ENCODE results near the gene SLC25A25.
"Not testable (repeated sequence)": the region's sequence is repeated elsewhere in the genome, so short reads cannot be mapped to it uniquely, and the experiment has no call there.

Gene SLC25A25

DNA sequence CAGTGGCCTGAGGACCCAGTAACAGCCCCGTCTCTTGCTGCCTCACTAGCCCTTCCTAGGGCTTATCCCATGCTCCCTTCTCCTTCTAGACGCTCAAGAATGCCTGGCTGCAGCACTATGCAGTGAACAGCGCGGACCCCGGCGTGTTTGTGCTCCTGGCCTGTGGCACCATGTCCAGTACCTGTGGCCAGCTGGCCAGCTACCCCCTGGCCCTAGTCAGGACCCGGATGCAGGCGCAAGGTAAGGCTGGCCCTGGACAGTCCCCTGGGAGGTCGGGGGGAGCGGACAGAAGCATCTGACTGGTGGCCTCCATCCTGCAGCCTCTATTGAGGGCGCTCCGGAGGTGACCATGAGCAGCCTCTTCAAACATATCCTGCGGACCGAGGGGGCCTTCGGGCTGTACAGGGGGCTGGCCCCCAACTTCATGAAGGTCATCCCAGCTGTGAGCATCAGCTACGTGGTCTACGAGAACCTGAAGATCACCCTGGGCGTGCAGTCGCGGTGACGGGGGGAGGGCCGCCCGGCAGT is 39.0 kb downstream of the SLC25A25 start:
- FAIRE-seq (no peak), DNase-seq (ENCODE audit: extremely low spot score, insufficient read length, low read depth) (no peak)

DNA sequence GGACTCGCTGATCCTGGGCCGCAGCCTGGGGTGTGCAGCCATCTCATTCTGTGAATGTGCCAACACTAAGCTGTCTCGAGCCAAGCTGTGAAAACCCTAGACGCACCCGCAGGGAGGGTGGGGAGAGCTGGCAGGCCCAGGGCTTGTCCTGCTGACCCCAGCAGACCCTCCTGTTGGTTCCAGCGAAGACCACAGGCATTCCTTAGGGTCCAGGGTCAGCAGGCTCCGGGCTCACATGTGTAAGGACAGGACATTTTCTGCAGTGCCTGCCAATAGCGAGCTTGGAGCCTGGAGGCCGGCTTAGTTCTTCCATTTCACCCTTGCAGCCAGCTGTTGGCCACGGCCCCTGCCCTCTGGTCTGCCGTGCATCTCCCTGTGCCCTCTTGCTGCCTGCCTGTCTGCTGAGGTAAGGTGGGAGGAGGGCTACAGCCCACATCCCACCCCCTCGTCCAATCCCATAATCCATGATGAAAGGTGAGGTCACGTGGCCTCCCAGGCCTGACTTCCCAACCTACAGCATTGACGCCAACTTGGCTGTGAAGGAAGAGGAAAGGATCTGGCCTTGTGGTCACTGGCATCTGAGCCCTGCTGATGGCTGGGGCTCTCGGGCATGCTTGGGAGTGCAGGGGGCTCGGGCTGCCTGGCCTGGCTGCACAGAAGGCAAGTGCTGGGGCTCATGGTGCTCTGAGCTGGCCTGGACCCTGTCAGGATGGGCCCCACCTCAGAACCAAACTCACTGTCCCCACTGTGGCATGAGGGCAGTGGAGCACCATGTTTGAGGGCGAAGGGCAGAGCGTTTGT is 39.6 kb downstream of the SLC25A25 start:
- FAIRE-seq, result no peak

DNA sequence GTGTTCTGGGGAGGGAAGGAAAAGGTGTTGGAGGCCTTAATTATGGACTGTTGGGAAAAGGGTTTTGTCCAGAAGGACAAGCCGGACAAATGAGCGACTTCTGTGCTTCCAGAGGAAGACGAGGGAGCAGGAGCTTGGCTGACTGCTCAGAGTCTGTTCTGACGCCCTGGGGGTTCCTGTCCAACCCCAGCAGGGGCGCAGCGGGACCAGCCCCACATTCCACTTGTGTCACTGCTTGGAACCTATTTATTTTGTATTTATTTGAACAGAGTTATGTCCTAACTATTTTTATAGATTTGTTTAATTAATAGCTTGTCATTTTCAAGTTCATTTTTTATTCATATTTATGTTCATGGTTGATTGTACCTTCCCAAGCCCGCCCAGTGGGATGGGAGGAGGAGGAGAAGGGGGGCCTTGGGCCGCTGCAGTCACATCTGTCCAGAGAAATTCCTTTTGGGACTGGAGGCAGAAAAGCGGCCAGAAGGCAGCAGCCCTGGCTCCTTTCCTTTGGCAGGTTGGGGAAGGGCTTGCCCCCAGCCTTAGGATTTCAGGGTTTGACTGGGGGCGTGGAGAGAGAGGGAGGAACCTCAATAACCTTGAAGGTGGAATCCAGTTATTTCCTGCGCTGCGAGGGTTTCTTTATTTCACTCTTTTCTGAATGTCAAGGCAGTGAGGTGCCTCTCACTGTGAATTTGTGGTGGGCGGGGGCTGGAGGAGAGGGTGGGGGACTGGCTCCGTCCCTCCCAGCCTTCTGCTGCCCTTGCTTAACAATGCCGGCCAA is 40.4 kb downstream of the SLC25A25 start:
- FAIRE-seq (no peak), DNase-seq (ENCODE audit: extremely low spot score, insufficient read length, low read depth) (no peak)

More for the DNA sequence above, 39.6 kb downstream of the SLC25A25 start:
- DNase-seq (ENCODE audit: extremely low spot score, insufficient read length, low read depth), result no peak

DNA sequence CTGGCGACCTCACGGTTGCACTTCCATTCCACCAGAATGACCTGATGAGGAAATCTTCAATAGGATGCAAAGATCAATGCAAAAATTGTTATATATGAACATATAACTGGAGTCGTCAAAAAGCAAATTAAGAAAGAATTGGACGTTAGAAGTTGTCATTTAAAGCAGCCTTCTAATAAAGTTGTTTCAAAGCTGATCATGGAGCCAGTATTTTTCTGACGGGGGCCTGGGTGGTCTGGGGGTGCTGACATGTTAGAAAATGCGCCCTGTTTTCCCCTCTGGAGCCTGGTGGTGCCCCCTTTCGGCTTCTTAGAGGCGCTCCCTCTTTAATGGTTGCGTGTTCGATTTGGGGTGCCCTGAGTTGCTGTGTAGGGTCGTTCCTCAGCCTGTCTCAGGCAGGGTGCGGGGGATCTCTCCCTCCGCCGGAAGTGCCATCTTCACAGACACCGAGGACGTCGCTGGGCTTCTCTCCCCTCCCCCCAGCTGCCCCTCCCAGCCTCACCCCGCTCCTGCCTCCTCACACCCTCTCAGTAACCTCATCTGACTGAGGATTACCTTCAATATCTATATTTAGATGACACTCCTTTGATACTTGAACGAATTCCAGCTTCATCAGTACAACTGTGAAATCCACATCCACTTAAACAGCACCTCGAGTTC is 41.1 kb downstream of the SLC25A25 start:
- FAIRE-seq, result no peak

DNA sequence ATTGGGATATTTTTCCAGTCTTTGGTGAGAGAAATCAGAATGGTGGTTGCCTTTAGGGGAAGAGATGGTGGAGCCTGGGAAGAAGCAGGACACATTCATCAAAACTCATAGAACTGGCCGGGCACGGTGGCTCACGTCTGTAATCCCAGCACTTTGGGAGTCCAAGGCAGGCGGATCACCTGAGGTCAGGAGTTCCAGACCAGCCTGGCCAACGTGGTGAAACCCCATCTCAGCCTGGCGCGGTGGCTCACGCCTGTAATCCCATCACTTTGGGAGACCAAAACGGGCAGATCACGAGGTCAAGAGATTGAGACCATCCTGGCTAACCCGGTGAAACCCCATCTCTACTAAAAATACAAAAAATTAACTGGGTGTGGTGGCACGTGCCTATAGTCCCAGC is 43.7 kb downstream of the SLC25A25 start:
- DNase-seq (ENCODE audit: extremely low spot score, insufficient read length, low read depth); FAIRE-seq: not testable (repeated sequence)

More for the DNA sequence above, 41.1 kb downstream of the SLC25A25 start:
- no peak for DNase-seq (ENCODE audit: extremely low spot score, insufficient read length, low read depth)

DNA sequence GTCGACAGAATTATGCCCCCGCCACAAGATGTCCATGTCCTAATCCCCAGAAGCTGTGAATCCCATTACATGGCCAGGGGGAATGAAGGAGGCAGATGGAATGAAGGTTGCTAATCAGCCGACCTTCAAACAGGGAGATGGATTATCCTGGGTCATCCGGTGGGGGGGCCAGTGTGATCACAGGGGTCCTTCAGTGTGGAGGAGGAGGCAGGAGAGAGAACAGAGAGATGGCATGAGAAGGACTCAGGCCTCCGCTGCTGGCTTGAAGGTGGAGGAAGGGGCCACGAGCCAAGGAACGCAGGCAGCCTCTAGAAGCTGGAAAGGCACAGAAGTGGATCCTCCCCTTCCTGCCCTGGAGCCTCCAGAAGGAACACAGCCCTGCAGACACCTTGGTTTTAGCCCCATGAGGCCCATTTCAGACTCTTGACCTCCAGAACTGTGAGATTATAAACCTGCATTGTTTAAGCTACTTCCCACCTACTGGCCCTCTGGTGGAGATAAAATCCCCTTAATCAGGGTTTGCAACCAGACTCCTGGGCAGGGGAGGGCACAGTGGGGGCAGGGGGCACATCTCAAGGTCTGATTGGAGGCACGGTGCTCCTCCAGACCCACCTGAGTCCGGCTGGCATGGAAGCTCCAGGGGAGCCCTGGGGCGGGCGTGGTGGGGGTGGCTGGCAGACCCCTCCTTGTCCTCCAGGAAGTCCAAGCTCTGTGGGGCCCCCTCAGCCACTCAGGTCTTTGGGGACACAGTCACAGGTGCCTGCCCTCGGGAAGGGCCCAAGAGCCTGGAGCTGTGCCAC is 45.7 kb downstream of the SLC25A25 start:
- DNase-seq (ENCODE audit: extremely low spot score, insufficient read length, low read depth), result no peak
- FAIRE-seq, result no peak

DNA sequence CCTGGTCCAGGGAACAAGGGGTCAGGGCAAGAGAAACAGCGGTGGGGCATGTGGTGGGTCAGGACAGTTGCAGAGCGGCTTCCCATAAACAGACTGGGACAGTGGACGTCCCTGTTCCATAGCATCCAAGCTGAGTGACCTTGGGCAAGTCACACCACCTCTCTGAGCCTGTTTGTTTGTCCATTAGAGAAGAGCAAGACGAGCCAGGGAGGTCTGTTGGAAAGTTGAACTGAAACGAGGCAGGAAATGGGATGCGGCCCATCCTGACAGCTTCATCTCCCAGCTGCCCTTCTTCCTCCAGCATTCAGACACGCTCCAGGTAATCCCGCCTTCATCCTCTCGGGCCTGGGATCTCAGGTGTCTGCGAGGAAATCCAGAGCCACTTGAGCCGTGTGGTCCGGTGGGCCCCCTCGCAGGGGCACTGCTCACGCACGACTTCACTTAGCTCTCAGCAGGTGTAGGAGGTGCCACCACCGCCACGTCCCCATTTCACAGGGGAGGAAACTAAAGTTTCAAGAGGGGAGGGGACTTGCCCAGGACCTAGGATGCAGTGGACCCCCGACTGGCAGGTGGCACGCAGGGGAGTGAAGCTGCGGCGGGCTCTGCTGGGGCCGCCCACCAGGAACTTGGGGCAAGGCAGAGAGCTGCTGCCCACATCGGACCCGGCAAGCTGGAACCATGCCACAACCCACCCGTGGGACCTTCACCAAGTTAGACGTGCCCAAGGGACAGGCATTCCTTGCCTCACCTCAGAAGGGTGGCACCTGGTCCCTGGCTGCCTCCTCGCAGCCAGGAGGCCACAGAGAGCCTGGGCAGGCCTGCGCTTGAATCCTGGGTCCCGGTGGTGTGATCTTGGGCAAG is 46.5 kb downstream of the SLC25A25 start:
- FAIRE-seq (no peak), DNase-seq (ENCODE audit: extremely low spot score, insufficient read length, low read depth) (no peak)

DNA sequence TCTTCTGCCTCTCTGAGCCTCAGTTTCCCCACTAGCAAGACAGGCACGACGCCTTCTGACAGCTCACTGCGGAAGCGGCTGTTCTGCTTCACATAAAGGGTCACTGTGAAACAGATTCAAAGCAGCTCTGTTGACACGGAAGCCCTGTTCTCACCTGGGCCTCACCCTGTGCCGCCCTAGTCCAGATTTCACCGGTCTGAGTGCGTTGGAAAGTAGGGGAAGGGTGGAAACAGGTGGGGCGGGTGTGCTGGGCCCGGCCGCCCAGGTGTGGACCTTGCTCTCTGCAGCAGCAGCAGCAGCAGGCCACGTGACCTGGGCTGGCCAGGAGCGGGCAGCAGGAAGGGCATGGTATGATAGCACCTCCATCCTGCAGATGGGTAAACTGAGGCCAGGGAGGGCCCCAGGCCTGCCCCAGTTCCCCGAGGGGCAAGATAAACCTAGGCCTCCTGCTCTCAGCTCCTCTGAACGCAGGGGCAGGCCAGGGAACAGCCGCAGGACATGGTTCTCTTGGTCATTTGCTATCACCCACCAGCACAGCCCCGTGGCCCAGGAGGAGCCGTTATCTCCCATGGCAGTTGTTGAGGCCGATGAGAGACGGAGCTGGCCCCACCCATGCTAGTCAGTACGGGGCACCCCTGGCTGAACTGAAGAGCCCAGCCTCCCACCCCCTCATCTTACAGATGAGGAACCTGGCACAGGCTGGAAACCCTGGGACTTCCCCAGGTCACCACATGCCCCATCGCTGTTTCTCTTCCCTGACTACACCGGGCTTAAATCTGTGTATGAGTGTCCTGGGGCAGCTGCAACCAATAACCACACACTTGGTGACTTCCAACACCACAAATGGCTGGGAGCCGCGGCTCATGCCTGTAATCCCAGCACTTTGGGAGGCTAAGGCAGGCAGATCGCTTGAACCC is 47.4 kb downstream of the SLC25A25 start:
- FAIRE-seq, result peak; percentile 42
- DNase-seq (ENCODE audit: extremely low spot score, insufficient read length, low read depth), result peak; percentile 32

DNA sequence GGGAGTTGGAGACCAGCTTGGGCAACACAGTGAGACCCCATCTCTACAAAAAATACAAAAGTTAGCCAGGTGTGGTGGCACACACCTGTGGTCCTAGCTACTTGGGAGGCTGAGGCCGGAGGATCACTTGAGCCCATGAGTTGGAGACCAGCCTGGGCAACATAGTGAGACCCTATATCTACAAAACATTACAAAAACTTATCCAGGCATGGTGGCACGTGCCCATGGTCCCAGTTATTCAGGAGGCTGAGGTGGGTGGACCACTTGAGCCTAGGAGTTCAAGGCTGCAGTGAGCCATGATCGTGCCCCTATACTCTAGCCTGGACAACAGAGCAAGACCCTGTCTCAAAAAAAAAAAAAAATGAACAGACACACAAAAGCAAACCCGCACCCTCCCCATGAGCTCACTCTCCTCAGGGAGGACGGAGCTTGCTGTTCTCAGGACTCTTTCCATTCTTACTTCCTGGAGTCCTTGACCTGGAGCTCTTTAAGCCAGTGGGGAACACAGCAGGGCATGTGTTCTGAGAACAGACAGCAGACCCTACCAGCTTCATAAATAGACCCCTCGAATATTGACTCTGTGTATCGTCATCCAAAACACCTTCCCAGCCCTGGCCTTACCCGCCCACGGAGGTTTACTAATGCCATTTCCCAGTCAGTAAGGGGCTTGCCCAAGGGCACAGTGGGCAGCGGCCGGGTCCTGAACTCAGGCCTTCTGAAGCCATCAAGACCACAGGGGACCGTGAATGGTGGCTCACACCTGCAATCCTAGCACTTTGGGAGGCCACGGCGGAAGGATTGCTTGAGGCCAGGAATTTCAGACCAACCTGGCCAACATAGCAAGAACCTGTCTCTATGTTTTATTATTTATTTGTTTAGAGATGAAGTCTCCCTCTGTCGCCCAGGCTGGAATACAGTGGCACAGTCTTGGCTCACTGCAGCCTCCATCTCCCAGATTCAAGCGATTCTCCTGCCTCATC is 48.4 kb downstream of the SLC25A25 start:
- DNase-seq (ENCODE audit: extremely low spot score, insufficient read length, low read depth) (no peak), FAIRE-seq (no peak)

DNA sequence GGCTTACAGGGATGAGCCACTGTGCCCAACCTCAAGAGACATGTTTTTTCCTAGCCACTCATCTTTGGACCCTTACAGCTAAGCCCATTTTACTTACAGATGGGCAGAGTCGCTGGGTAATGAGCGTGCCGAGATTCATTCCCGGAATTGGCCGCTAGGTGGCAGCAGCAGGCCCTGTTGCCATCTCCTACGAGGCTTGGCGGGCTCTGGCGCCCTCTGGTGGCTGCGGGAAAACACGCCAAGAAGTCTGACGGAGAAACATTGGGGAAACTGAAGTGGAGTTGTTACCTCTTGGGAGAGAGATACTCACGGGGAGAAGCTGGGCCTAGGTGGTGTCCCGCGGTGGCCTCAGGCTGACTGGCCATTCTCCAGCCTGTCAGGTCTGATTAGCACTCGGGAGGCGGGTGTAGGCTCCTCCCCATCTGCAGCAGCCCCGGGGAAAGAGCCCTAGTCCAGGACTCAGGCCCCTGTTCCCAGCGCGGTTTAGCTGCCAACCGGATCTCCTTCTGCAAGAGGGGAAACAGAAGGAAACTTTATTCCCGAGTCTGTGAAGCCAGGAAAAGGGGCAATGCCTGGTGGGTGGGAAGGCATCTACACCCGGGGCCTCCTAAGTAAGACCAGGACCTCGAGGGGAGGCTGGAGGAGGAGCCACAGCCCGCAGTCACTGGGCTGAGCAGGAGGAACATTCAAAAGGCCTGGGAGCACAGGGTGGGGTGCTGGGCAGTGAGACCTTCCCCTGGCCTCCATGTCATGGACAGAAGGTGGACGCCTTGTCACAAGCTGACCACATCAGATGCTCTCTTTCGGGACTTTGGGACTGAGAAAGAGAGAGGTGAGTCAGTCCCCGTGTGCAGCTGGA is 49.8 kb downstream of the SLC25A25 start:
- FAIRE-seq, result peak; percentile 97
- DNase-seq (ENCODE audit: extremely low spot score, insufficient read length, low read depth), result peak; percentile 88

DNA sequence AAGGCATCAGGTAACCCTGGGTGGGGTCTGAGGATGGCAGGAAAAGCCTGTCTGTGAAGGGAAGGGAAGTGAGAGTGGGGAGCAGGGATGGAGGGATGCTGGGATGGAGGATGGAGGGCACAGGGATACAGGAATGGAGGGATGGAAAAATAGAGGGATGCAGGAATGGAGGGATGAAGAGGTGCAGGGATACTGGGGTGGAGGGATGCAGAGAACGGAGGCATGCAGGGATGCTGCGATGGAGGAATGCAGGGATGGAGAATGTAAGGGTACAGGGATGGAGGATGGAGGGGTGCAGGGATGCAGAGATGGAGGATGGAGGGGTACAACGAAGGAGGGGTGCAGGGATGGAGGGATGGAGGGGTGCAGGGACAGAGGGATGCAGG is 50.4 kb downstream of the SLC25A25 start:
- FAIRE-seq (no peak), DNase-seq (ENCODE audit: extremely low spot score, insufficient read length, low read depth) (no peak)

DNA sequence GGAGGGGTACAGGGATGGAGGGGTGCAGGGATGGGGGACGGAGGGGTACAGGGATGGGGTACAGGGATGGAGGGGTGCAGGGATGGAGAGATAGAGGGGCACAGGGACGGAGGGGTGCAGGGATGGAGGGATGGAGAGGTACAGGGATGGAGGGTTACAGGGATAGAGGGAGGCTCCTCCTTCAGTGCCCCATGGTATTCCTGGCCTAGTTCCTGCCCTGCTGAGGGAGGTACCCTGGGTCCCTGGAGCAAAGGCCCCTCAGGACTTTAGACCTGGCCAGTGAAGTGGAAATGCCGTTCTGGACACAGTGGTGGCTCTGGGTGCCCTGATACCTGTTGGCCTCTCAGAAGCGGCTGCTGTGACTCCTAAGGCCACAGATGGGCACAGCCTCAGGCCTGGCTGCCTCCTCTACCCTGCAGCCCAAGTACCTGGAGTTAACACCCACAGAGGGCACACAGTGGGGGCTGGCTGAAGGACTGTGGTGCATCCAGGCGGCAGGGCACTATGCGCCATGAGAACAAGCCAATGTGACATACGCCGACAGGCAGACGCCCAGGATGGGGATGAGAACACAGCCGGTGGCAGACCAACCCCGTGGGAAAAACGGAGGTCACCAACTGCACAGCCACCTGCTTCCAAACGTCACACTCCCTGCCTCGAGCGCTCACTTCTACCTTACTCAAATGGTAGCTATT is 51.1 kb downstream of the SLC25A25 start:
- FAIRE-seq (no peak), DNase-seq (ENCODE audit: extremely low spot score, insufficient read length, low read depth) (no peak)

DNA sequence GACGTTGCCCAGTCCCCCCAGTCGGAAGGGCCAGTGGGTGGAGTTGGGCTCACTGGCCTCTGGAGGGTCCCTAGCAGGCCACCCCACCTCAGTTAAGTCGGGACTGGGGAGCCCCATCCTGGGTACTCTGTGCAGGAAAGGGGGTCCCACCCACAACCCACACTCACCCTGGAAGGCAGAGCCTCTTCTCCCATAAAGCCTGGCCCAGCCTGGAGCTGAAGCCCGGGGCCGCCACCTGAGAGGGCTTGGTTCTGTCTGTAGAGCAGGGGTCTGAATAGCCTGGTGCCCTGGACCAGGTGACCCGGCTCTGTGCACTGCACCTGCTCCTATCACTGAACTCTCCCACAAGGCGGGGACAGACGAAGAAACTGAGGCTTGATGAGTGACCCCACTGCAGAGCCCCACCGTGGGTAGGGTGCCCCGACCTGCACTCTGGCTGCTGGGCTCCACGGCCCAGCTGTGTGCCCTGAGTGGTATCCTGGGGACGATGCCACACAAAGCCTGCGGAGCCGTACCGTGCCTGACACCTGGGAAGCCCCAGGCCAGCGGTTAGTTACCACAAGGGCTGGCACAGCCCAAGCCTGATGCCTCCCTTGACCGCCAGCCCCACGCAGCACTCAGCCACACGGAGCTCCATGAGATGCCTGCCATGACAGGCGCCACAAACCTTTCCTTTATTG is 52.2 kb downstream of the SLC25A25 start:
- DNase-seq (ENCODE audit: extremely low spot score, insufficient read length, low read depth) (no peak), FAIRE-seq (no peak)

DNA sequence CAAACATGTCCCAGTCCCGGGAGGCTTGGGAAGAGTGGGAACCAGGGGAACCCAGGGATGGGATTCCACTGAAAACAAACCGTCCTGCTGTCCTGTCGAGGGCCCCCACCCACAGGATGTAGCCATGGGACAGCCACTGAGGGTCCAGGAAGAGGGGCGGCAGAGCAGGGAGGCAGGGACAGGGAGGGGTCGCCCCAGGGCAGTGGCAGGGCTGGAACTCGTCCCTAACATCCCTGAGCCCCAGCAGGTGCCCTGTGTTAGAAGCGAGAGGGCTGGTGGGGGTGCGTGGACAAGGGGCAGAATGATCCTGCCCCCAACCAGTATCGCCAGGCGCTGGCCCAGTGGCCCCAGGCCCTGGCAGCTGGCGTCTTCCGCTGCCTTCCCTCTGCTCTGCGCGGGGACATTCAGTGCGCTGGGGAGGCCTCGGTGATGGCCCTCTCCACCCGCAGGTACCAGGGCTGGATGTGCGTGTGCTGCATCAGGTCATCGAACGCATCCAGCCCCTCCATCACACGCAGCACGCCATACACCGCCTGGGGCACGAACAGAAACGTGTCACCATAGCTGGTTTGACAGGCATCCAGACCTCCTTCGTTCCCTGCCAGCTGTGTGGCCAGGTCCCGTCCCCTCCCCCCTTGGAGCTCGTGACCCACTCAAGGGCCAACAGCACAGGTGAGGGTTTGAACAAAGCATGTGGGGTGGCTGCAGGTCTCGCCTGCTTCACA is 52.9 kb downstream of the SLC25A25 start:
- FAIRE-seq, result no peak
- no peak for DNase-seq (ENCODE audit: extremely low spot score, insufficient read length, low read depth)
